ENCODE measurements around the gene SPC25.
"Not testable (repeated sequence)": the region's sequence is repeated elsewhere in the genome, so short reads cannot be mapped to it uniquely, and the experiment has no call there.

Gene SPC25

GRCh38 chr2:168890006-168890782, at the start of gene SPC25:
SPC25 (minus strand) TSS chr2:168890430; CDS start chr2:168889519, 911 bp downstream.
- DNase-seq: peak; percentile 80

GRCh38 chr2:168939918-168940317, 49.7 kb upstream of the SPC25 start:
- DNase-seq: no peak

- DNase-seq: no peak
Observed at GRCh38 chr2:168939061-168939460, 48.8 kb upstream of the SPC25 start.

GRCh38 chr2:168935810-168936581, 45.8 kb upstream of the SPC25 start:
- no peak for DNase-seq

- no peak for DNase-seq
Observed at GRCh38 chr2:168934826-168935225, 44.6 kb upstream of the SPC25 start.

- DNase-seq: not testable (repeated sequence)
Observed at GRCh38 chr2:168932174-168932573, 41.9 kb upstream of the SPC25 start.

GRCh38 chr2:168930242-168930641, 40.0 kb upstream of the SPC25 start:
- no peak for DNase-seq

- DNase-seq: no peak
Observed at GRCh38 chr2:168929031-168929430, 38.8 kb upstream of the SPC25 start.

GRCh38 chr2:168928113-168928831, 38.0 kb upstream of the SPC25 start:
- DNase-seq: no peak

- no peak for DNase-seq
Observed at GRCh38 chr2:168926621-168927386, 36.6 kb upstream of the SPC25 start.

- DNase-seq: no peak
Observed at GRCh38 chr2:168920504-168921157, 30.4 kb upstream of the SPC25 start.

- no peak for DNase-seq
Observed at GRCh38 chr2:168916331-168916675, 26.1 kb upstream of the SPC25 start.

- DNase-seq: no peak
Observed at GRCh38 chr2:168915441-168916330, 25.5 kb upstream of the SPC25 start.

GRCh38 chr2:168913495-168913894, 23.3 kb upstream of the SPC25 start:
- no peak for DNase-seq

GRCh38 chr2:168912901-168913369, 22.7 kb upstream of the SPC25 start:
- DNase-seq: no peak

- DNase-seq: no peak
Observed at GRCh38 chr2:168912466-168912865, 22.2 kb upstream of the SPC25 start.

GRCh38 chr2:168910330-168910729, 20.1 kb upstream of the SPC25 start:
- no peak for DNase-seq

GRCh38 chr2:168907940-168908662, 17.9 kb upstream of the SPC25 start:
- DNase-seq: no peak

GRCh38 chr2:168904358-168904757, 14.1 kb upstream of the SPC25 start:
- DNase-seq: no peak

- no peak for DNase-seq
Observed at GRCh38 chr2:168903888-168904287, 13.7 kb upstream of the SPC25 start.

All from activated gamma-delta T cell treated with Interleukin-2 at 50 U/mL for 16 hours (primary cell).